Measurements from ENCODE around the gene SLITRK4.

SLITRK4 gene

GRCh38 chrX:143634309-143634662, 1.6 kb downstream of the SLITRK4 start:
- Mint-ChIP-seq H3K9me3 (peaks cover 53% of the 10 kb centered on the region), H3K36me3 (ENCODE audit: low read depth) (peaks cover 17% of the 10 kb centered on the region), H3K27ac (no peak overlapping the region), H3K4me1 (peaks cover 28% of the 10 kb centered on the region), H3K27me3 (ENCODE audit: low read depth, poor library complexity) (peaks cover 11% of the 10 kb centered on the region), H3K4me3 (peak overlapping the region; percentile 86)
- DNase-seq = peak; percentile 6
- no peak for TF ChIP-seq CTCF (IDR thresholded peaks at IDR 0.05)

- H3K4me3 Mint-ChIP-seq = peak overlapping the region; percentile 86
- H3K4me1 Mint-ChIP-seq = peaks cover 28% of the 10 kb centered on the region
- peaks cover 59% of the 10 kb centered on the region for H3K9me3 Mint-ChIP-seq
- peaks cover 23% of the 10 kb centered on the region for H3K36me3 Mint-ChIP-seq (ENCODE audit: low read depth)
- no peak for TF ChIP-seq CTCF (IDR thresholded peaks at IDR 0.05)
- DNase-seq = peak; percentile 44
- H3K27ac Mint-ChIP-seq = no peak overlapping the region
- H3K27me3 Mint-ChIP-seq (ENCODE audit: low read depth, poor library complexity) = peaks cover 11% of the 10 kb centered on the region
Observed at GRCh38 chrX:143633461-143634308, 2.2 kb downstream of the SLITRK4 start.

GRCh38 chrX:143632625-143633410, 3.1 kb downstream of the SLITRK4 start:
- peaks cover 11% of the 10 kb centered on the region for H3K27me3 Mint-ChIP-seq (ENCODE audit: low read depth, poor library complexity)
- no peak for TF ChIP-seq CTCF (IDR thresholded peaks at IDR 0.05)
- no peak for DNase-seq
- H3K36me3 Mint-ChIP-seq (ENCODE audit: low read depth) = peaks cover 28% of the 10 kb centered on the region
- peaks cover 64% of the 10 kb centered on the region for H3K9me3 Mint-ChIP-seq
- no peak overlapping the region for H3K27ac Mint-ChIP-seq
- H3K4me1 Mint-ChIP-seq = peaks cover 28% of the 10 kb centered on the region
- peak overlapping the region; percentile 86 for H3K4me3 Mint-ChIP-seq

- no peak for DNase-seq
- peaks cover 4% of the 10 kb centered on the region for H3K36me3 Mint-ChIP-seq (ENCODE audit: low read depth)
- H3K4me1 Mint-ChIP-seq = no peaks in the 10 kb centered on the region
- peaks cover 7% of the 10 kb centered on the region for H3K9me3 Mint-ChIP-seq
- H3K4me3 Mint-ChIP-seq = no peak overlapping the region
- no peaks in the 10 kb centered on the region for H3K27me3 Mint-ChIP-seq (ENCODE audit: low read depth, poor library complexity)
- TF ChIP-seq CTCF (IDR thresholded peaks at IDR 0.05) = no peak
- H3K27ac Mint-ChIP-seq = no peak overlapping the region
Observed at GRCh38 chrX:143623657-143624056, 12.2 kb downstream of the SLITRK4 start.

GRCh38 chrX:143621276-143621675, 14.6 kb downstream of the SLITRK4 start:
- DNase-seq = no peak
- H3K27ac Mint-ChIP-seq = no peak overlapping the region
- H3K4me3 Mint-ChIP-seq = no peak overlapping the region
- H3K9me3 Mint-ChIP-seq = peaks cover 20% of the 10 kb centered on the region
- H3K4me1 Mint-ChIP-seq = no peaks in the 10 kb centered on the region
- H3K36me3 Mint-ChIP-seq (ENCODE audit: low read depth) = no peaks in the 10 kb centered on the region
- H3K27me3 Mint-ChIP-seq (ENCODE audit: low read depth, poor library complexity) = no peaks in the 10 kb centered on the region
- TF ChIP-seq CTCF (IDR thresholded peaks at IDR 0.05) = no peak
